Measurements from ENCODE around the gene IL11.

- TF ChIP-seq CTCF (IDR thresholded peaks at IDR 0.05; ENCODE audit: insufficient read depth, low read depth, low read length) (no peak), EZH2 (IDR thresholded peaks at IDR 0.05; ENCODE audit: insufficient read depth, low read length) (no peak)
Observed at GRCh38 chr19:55321466-55322137, 48.7 kb downstream of the IL11 start.
